ENCODE results near the gene NID1. TPM values are rescaled to one million over a fixed set of nuclear protein-coding genes. Genes with fewer than 3 reads are reported as not detected.

The NID1 gene
- total RNA-seq, 4 donors from 2014 or later, result 27.9 to 48.4 (median 32.3) TPM

GRCh38 chr1:235938709-235939479 lies 126.0 kb downstream of the NID1 start:
- H3K4me1 ChIP-seq, result peaks cover 57% of the 10 kb centered on the region
- no peak for DNase-seq (ENCODE audit: low spot score in 2 of 2)
- WGBS, result 53% methylated on average over 7 of the region's 7 CpGs
- no peaks in the 10 kb centered on the region for H3K36me3 ChIP-seq
- no peak for TF ChIP-seq POLR2A (IDR thresholded peaks at IDR 0.05)
- TF ChIP-seq POLR2AphosphoS5 (IDR thresholded peaks at IDR 0.05), result no peak
- no peak for TF ChIP-seq CTCF (IDR thresholded peaks at IDR 0.05)
- TF ChIP-seq EP300 (IDR thresholded peaks at IDR 0.05), result no peak
- H3K27ac ChIP-seq, result peak overlapping the region; percentile 14
- no peak overlapping the region for H3K4me3 ChIP-seq
- no peaks in the 10 kb centered on the region for H3K9me3 ChIP-seq
- no peaks in the 10 kb centered on the region for H3K27me3 ChIP-seq

GRCh38 chr1:235937123-235937522 lies 127.8 kb downstream of the NID1 start:
- Histone ChIP-seq H3K4me3 (no peak overlapping the region), H3K27me3 (no peaks in the 10 kb centered on the region), H3K4me1 (peaks cover 57% of the 10 kb centered on the region), H3K9me3 (no peaks in the 10 kb centered on the region), H3K27ac (no peak overlapping the region), H3K36me3 (no peaks in the 10 kb centered on the region)
- no peak for TF ChIP-seq EP300 (IDR thresholded peaks at IDR 0.05)
- TF ChIP-seq CTCF (IDR thresholded peaks at IDR 0.05), result no peak
- no peak for TF ChIP-seq POLR2AphosphoS5 (IDR thresholded peaks at IDR 0.05)
- TF ChIP-seq POLR2A (IDR thresholded peaks at IDR 0.05), result no peak
- no peak for DNase-seq (ENCODE audit: low spot score in 2 of 2)
- WGBS, result 63% methylated on average over 5 of the region's 5 CpGs

- Histone ChIP-seq H3K36me3 (no peaks in the 10 kb centered on the region), H3K4me1 (peaks cover 62% of the 10 kb centered on the region), H3K4me3 (no peak overlapping the region), H3K27ac (no peak overlapping the region), H3K27me3 (no peaks in the 10 kb centered on the region), H3K9me3 (no peaks in the 10 kb centered on the region)
- WGBS, result 66% methylated on average over 23 of the region's 23 CpGs
- no peak for TF ChIP-seq POLR2AphosphoS5 (IDR thresholded peaks at IDR 0.05)
- DNase-seq (ENCODE audit: low spot score in 2 of 2), result no peak
Observed at GRCh38 chr1:235935235-235936225, 129.4 kb downstream of the NID1 start.

GRCh38 chr1:235933766-235934116 lies 131.1 kb downstream of the NID1 start:
- TF ChIP-seq CTCF (IDR thresholded peaks at IDR 0.05) (no peak), EP300 (IDR thresholded peaks at IDR 0.05) (no peak), POLR2A (IDR thresholded peaks at IDR 0.05) (no peak), POLR2AphosphoS5 (IDR thresholded peaks at IDR 0.05) (no peak)
- peak overlapping the region; percentile 46 for H3K27ac ChIP-seq
- H3K27me3 ChIP-seq, result no peaks in the 10 kb centered on the region

GRCh38 chr1:235933017-235933765 lies 131.7 kb downstream of the NID1 start:
- H3K9me3 ChIP-seq, result no peaks in the 10 kb centered on the region
- no peak for DNase-seq (ENCODE audit: low spot score in 2 of 2)
- 55% methylated on average over 8 of the region's 8 CpGs for WGBS
- TF ChIP-seq CTCF (IDR thresholded peaks at IDR 0.05), result no peak
- no peak for TF ChIP-seq EP300 (IDR thresholded peaks at IDR 0.05)
- TF ChIP-seq POLR2A (IDR thresholded peaks at IDR 0.05), result no peak
- TF ChIP-seq POLR2AphosphoS5 (IDR thresholded peaks at IDR 0.05), result no peak
- H3K4me1 ChIP-seq, result peaks cover 59% of the 10 kb centered on the region
- no peaks in the 10 kb centered on the region for H3K36me3 ChIP-seq
- H3K27me3 ChIP-seq, result no peaks in the 10 kb centered on the region
- H3K27ac ChIP-seq, result peak overlapping the region; percentile 46
- no peak overlapping the region for H3K4me3 ChIP-seq

More at GRCh38 chr1:235933766-235934116, 131.1 kb downstream of the NID1 start:
- Histone ChIP-seq H3K36me3 (no peaks in the 10 kb centered on the region), H3K4me1 (peaks cover 63% of the 10 kb centered on the region), H3K4me3 (no peak overlapping the region), H3K9me3 (no peaks in the 10 kb centered on the region)
- 70% methylated on average over 4 of the region's 4 CpGs for WGBS
- DNase-seq (ENCODE audit: low spot score in 2 of 2), result no peak

Data from suprapubic skin (tissue), 4 donors.